GM19238 (cell line): ENCODE data around the gene DMXL1.

ENCODE experiments used
- DNase-seq: peaks from one replicate; pipeline ENCODE4 v3.0.0; 2011; ENCODE audit warnings: low spot score; ENCODE audit not compliant: insufficient read length

The DMXL1 gene, protein sequence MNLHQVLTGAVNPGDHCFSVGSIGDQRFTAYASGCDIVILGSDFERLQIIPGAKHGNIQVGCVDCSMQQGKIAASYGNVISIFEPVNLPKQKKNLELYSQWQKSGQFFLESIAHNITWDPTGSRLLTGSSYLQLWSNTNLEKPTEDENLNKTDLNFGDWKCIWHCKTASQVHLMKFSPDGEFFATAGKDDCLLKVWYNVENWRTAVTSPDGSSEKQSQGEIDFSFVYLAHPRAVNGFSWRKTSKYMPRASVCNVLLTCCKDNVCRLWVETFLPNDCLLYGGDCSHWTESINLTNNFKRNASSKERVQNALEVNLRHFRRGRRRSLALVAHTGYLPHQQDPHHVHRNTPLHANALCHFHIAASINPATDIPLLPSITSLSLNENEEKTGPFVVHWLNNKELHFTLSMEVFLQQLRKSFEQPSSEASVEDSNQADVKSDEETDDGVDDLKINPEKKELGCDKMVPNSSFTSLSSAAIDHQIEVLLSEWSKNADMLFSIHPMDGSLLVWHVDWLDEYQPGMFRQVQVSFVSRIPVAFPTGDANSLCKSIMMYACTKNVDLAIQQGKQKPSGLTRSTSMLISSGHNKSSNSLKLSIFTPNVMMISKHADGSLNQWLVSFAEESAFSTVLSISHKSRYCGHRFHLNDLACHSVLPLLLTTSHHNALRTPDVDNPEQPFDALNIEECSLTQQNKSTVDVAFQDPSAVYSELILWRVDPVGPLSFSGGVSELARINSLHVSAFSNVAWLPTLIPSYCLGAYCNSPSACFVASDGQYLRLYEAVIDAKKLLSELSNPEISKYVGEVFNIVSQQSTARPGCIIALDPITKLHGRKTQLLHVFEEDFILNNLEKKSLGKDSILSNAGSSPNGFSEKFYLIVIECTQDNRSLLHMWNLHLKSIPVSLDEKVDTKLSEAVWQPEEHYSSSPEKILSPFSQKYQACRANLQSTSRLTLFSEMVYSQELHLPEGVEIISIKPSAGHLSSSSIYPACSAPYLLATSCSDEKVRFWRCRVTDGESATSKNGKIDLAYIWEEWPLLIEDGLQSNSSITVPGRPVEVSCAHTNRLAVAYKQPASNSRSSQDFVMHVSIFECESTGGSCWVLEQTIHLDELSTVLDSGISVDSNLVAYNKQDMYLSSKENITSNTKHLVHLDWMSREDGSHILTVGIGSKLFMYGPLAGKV (N-terminal part only)

DNA sequence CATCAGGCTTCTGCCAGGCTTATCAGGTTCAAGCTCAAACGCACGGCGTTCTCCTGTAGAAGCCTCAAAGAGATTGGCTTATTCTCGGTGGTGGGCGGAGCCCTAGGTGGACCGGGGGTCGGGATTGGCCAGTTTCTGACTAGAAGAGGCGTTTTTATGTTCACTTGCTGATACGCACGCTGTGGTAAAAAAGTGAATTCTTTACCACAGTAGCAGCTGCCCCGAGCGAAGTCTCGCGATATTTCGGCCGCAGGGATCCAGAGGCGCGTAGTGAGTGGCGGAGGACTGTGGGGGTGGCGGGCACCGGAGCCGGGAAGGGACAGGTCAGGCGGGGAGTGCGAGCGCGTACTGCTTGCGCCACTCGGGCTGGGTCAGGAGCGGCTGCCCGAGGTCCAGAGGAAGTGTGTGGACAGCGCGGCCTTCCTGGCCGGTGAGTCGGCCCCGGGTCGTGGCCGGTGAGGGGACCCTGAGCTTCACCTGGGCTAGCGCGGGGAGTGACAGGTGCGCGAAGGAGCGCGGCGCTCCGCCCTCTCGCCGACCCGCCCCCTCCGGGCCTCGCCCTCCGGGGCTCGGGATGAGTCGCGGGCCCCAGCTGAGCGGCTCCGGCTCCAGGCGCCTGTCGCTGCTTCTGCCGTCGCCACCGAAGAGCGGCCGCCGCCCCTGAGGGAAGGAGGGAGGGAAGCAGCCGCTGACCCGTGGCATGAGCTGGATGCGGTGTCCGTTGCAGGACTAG, at the start of gene DMXL1:
DMXL1 (plus strand) TSS at position 260 of the 733 bp plus-strand sequence. CDS start 483 bp downstream, outside the sequence.
- DNase-seq: peak; percentile 30

DNA sequence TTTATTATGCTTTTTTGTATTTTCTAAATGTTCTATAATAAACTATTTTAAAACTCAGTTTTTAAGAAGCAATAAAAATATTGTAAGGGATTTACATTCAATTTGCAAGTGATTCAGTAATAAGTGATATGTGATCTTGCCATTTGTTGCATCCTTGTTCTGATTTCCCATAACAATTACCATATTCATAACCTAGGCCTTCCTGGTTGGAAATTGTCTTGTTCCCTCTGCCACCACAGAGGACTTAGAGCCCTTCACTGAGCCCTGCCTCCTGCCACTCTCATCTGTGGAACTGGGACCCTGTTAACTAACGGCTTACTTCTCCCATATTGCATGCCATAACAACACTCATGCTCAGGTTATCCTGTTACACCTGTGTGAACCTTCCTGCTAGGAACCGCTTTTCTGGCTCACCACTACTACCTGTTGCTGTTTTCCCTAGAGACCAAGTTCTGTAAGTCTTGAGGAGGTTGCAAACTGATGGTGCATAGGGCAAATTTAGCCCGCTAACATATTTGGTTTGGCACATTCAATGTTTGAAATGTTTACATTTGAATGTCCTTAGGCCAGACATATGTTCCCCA, 49.6 kb upstream of the DMXL1 start:
- DNase-seq: no peak

DNA sequence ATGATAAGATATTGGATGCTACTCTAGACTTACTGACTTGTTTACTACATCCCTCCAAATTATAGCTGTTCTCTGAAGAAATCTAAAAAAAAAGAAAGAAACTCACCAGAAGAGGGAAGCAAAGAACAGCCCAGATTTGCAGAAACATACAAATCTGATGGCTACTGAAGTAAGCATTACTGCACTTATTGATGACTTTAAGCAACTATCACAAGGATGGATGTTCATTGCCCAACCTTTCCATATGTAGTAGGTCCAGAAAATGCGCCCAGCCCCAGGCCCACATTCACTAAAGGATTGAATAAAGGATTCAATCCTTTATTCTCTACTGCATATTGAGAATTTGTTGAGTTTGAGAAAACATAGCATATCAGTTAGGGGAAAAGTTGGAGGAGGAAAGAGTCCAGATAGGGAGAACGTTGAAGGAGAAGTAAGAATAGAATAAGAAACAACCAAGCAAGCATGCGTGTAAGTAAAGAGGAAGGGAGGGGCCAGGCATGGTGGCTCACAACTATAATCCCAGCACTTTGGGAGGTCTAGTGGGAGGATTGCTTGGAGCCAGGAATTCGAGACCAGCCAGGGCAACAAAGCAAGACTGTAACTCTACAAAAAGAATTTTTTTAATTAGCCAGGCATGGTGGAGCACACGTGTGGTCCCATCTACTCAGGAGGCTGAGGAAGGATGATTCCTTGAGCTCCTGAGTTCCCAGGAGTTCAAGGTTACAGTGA, 48.7 kb upstream of the DMXL1 start:
- DNase-seq: no peak

DNA sequence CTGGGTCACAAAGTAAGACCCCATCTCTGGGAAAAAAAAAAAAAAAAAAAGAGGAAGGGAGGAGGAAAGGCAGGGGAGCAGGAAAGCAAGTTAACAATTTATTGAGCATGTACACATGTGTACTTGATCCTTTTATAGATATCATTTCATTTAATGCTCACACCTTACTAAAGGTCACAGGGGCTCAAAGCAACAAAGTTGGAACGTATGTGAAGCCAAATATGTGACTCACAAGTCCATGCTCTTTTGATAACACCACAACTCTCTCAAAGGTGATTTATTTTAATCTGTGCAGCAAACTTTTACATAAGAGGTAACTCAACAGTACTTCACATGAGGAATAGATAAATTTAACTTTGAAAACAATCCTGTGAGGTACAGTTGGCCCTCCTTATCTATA, 48.1 kb upstream of the DMXL1 start:
- DNase-seq: no peak

DNA sequence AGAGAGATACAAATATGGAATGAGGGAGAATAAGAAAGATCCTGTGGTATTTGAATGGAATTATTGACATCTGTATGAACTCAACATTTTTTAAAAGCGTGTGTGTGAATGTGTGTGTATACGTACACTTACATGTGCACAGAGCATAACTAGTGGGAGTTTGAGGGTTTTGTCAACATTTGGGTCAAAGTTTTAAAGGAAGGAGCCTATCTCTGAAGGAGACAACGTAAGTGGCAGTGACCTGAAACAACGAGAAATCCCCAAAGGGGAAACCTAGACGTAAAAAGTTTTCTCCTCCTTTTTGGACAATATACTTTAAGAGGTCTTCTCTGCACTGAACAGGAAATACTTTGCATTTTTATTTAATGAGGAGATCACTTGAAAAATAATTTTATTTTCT, 42.3 kb upstream of the DMXL1 start:
- no peak for DNase-seq

DNA sequence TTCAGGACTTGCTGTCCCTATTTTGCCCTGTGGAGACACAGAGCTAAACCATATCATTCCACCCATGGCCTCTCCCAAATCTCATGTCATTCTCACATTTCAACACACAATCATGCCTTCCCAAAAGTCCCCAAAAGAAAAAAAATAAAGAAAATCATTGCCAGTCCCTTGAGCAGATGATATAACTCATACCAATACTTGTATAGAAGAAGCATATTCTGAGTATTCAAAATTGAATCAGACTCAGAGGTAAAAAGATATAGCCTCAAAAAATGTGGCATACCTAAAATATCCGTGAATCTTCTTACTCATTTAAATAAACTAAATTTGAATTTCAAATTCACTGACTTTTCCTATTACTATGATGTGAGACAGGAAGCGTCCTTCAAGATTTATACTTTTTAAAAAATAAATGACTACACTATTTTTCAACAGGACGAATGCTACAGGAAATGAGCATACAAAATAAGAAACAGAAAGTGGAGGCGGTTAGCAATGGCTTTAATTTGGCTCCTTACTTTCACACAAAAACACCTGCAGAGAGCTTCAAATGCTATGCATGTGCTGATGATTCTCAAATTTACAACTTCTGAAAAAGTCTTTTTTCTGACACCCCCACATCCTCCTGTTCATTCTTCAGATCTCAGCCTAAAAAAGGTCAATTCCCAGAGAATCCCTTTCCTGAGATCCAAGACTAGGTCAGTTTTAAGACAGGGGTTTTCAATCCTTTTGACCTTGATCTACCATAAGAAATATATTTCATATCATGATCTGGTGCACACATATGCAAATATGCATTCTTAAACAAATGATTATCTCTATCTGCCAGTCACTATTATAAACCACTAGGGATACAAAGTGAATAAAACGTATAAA, 39.6 kb upstream of the DMXL1 start:
- DNase-seq: no peak

DNA sequence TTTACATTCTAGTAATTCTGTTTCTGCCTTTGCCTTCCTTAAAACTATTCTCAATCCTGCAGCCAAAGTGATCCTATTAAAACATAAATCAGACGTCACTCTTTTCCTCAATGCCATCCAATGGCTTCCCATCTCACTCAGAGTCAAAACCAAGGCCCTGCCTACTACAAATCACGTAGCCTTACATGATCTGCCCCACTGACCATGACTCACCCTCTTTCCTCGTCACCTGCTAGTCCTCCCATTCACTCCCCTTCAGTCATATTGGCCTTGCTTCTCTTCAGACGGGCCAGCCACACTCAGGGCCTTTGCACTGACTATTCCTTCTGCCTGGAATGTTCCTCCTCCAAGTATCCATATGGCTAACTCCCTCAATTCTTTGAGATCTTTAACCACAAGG, 39.0 kb upstream of the DMXL1 start:
- no peak for DNase-seq

DNA sequence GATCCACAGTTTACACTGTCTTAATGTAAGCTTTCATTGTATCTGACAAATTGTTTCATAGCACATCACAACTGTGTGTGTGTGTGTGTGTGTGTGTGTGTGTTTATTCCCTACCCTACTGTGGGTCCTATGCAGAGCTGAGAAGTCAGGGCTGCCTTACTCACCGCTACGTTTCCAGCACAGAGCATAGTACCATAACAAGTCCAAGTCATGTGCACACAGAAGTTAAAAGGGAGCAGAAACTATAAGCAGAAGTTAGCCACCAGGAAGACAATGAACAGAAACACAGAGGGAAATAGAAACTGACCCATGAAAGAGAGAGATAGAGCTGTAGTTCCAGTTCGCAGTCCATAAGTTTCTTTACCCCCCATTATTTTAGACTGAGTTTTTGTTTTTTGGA, 38.2 kb upstream of the DMXL1 start:
- DNase-seq: no peak

DNA sequence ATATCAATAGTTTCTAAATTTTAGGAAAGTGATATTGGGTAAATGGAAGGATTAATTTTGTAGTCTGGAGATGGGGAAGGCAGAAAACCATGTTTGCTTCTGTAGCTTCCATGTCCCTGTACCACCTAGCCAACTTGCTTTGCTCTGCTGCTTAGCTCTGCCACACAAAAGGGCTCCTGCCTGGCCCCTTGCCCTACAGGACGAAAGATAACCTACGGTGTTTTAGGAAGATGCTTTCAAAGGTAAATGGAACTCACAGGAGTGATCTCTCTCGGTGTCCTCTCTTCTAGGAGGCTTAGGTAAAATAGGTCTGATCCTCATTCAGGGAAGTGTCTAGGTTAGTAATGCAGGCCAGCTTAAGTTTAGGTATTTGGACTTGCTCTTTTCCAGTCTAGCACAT, 37.8 kb upstream of the DMXL1 start:
- DNase-seq: no peak

DNA sequence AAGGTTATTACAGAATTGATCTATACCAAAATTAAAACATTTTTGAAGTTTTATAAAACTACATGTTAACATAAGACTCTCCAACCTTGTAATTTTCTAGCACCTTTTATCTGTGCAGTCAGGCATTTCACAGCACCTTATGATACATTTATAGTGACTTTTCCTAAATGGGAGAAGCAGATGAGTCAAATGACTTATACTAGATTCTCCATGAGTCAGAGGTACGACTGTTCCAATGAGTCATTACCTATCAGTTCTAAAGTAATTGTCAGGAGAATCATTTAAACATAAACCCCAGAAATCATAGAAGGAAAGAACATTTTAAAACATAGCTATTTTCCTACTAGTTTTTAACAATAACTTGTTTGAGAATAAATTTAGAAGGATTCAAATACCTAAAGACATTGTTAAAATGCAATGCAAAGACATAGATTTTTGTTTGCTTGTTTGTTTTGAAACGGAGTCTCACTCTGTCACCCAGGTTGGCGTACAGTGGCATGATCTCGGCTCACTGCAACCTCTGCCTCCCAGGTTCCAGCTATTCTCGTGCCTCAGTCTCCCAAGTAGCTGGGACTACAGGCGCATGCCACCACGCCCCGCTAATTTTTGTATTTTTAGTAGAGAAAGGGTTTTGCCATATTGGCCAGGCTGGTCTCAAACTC, 34.7 kb upstream of the DMXL1 start:
- DNase-seq: no peak

DNA sequence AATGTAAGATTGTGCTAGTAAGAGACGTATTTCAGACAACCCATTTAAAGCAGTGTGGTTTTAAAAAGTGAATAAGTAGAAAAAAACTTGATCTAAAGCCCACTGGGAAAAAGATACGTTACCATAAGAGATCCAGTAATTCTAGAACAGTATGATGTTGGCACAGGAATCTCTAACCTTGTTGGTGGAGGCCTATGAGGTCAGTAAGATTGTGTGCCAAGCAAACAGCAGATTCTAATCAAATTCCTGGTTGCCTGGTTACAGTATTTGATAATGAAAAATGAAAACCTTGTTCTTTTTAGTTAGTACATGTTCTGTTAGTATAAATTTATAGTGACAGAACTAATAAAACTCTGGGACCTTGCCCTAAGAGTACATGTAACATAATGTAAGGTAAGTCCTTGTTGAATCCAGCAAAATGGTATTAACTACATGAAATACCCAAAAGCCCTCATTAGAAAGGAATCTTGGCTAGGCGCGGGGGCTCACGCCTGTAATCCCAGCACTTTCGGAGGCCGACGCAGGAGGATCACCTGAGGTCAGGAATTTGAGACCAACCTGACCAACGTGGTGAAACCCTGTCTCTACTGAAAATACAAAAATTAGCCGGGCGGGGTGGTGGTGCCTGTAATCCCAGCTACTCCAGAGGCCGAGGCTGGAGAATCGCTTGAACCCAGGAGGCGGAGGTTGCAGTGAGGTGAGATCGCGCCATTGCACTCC, 33.2 kb upstream of the DMXL1 start:
- no peak for DNase-seq

DNA sequence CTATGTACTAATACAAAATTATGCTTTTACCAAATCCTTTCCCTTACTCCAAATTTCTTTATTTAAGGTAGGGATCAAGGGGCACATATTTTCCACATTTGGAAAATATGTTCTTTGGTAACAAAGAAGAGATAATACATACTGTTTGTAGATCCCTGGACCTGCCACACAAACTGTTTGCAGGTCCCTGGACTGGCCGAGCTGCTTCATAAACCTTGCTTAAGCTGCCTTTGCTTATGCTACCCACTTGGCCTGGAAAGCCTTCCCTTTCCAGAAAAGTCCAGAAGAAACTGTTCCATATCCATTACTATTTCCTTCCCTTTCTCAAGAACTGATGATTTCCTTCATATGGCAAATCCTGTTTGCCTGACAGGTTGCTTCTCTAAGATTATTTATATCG, 22.6 kb upstream of the DMXL1 start:
- no peak for DNase-seq

DNA sequence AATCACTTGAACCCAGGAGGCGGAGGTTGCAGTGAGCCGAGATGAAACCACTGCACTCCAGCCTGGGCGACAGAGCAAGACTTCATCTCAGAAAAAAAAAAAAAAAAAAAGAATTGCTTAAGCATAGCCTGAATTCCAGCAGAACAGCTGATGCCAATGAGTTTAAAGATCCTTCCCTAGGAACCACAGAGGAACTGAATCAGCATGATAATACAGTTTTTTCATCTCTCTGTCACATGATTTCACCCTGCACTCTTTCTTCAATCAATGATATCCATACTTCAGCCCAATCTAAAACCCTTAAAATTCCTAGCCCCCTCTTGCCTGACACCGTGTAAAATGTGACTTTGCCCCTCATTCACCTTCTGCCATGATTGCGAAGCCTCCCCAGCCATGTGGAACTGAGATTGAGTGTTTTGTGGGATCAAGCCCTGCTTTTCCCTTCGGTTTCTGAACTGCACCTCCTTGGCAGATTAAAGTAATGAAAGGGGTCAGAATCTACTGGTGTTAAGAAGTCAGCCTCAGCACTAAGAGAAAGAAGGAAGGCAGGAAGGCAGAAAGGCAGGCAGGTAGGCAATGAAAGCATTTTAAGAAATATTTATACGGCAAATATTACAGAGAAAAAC, 20.9 kb upstream of the DMXL1 start:
- DNase-seq: no peak

DNA sequence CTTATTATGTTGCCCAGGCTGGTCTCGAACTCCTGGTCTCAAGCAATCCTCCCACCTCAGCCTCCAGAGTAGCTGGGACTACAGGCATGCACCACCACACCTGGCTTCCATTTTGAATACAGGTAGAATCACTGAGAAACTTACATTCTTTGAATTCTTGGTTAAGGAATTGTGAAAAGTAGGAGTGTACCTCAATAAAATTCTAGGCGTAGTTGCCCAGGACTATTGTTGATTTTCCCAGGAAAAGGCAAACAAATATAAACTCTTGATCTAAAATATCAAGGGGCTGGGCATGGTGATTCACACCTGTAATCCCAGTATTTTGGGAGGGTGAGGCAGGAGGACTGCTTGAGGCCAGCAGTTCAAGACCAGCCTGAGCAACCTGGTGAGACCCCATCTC, 16.8 kb upstream of the DMXL1 start:
- no peak for DNase-seq

DNA sequence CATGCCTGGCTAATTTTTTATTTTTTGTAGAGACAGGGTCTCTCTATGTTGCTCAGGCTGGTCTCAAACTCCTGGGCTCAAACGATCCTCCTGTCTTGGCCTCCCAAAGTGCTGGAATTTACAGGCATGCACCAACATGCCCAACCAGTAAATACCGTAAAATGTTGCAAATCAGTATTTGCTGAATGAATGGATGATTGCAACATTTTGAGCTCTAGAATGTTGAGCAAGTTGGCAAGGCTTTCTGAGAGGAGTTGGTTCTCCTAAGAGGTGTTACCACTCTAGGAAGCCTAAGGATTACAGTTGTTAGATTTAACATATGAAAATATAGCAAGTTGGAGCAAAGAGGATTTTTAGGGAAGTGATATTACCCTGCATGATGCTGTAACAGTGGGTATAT, 15.6 kb upstream of the DMXL1 start:
- no peak for DNase-seq

DNA sequence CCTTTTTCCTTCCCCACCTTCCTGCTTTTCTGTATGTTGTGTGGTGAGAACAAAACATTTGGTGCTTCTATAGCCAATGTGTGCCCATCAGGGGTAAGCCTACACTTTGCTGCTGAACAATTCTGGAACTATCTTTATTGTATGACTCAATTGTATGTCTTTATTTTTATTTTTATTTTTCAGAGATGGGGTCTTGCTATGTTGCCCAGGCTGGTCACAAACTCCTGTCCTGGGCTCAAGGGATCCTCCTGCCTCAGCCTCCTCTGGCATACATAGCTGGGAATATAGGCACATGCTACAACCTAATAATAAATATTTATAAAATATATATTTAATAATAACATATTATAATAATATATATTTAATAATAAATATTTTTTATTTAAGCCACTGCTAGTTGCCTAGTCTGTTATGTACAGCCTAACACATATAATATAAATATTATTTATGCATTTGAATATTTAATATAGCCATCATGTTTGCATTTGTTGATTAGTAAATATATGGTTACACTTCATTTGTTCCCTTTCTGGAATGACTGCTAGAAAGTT, 11.8 kb upstream of the DMXL1 start:
- no peak for DNase-seq

DNA sequence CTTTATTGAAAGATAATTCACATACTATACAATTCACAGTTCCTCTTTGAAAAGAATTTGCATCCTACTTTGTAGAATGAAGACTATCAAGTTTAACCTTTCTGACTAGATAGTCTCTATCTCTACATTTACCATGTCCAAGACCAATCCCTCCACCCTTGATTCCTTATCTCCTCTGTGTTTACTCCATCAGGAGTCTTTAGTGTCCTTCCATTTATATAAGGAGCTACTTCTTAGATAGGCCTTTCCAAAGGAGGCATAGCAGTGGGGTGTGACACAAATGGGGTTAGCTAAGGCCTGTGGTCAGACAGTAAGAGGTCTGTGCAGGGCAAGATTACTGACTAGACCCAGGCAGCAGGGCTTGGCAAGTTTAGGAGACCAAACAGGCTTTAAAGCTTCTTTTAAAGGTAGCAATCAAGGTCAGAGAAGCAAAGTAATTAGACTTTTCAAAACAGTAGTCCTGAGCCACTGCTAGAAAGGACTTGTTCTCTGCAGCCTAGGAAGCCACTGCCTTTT, 11.1 kb upstream of the DMXL1 start:
- DNase-seq: no peak
